Osteocyte (in vitro differentiated cells): Measurements from ENCODE around the gene IST1. TPM values are rescaled to one million over a fixed set of nuclear protein-coding genes. Genes with fewer than 3 reads are reported as not detected.

Experiments
- DNase-seq: peaks from one replicate; pipeline ENCODE4 v3.0.0; 2021; ENCODE audit warnings: mixed read lengths; ENCODE audit not compliant: unreplicated experiment; ENCODE audit errors: extremely low spot score
- H3K27ac Mint-ChIP-seq: one replicate; pipeline ENCODE4 v1.8.0; 2021; ENCODE audit warnings: mild to moderate bottlenecking, mixed read lengths; ENCODE audit not compliant: unreplicated experiment
- H3K27me3 Mint-ChIP-seq: one replicate; pipeline ENCODE4 v1.8.0; 2021; ENCODE audit warnings: mixed read lengths; ENCODE audit not compliant: unreplicated experiment
- H3K36me3 Mint-ChIP-seq: one replicate; pipeline ENCODE4 v1.8.0; 2021; ENCODE audit warnings: mixed read lengths; ENCODE audit not compliant: unreplicated experiment
- H3K4me1 Mint-ChIP-seq: one replicate; pipeline ENCODE4 v1.8.0; 2021; ENCODE audit warnings: mixed read lengths; ENCODE audit not compliant: unreplicated experiment
- H3K4me3 Mint-ChIP-seq: one replicate; pipeline ENCODE4 v1.8.0; 2021; ENCODE audit warnings: mild to moderate bottlenecking, moderate library complexity, mixed read lengths; ENCODE audit not compliant: unreplicated experiment
- H3K9me3 Mint-ChIP-seq: one replicate; pipeline ENCODE4 v1.8.0; 2021; ENCODE audit warnings: mixed read lengths; ENCODE audit not compliant: unreplicated experiment
- CTCF ChIP-seq: fragments of 200-600 bp; sonication (generic); IDR thresholded peaks from 2 replicates; pipeline ENCODE4 v1.5.0; 2021; ENCODE audit warnings: antibody characterized with exemption, mild to moderate bottlenecking, moderate library complexity
- total RNA-seq: library from RNA; stranded (reverse); gene quantifications from 2 replicates; pipeline ENCODE4 v1.2.1, GENCODE V29; 2021

Gene IST1
- total RNA-seq, 1 donor from 2014 or later, result 230 TPM

GRCh38 chr16:71867939-71868338 is 27.4 kb upstream of the IST1 start:
- no peaks in the 10 kb centered on the region for H3K27me3 Mint-ChIP-seq
- no peak overlapping the region for H3K4me3 Mint-ChIP-seq
- no peaks in the 10 kb centered on the region for H3K9me3 Mint-ChIP-seq
- TF ChIP-seq CTCF, result no peak
- DNase-seq, result no peak
- H3K4me1 Mint-ChIP-seq, result no peaks in the 10 kb centered on the region
- peaks cover 25% of the 10 kb centered on the region for H3K36me3 Mint-ChIP-seq
- no peak overlapping the region for H3K27ac Mint-ChIP-seq

- Mint-ChIP-seq H3K27ac (no peak overlapping the region), H3K27me3 (no peaks in the 10 kb centered on the region), H3K9me3 (no peaks in the 10 kb centered on the region), H3K4me3 (no peak overlapping the region), H3K36me3 (peaks cover 22% of the 10 kb centered on the region), H3K4me1 (no peaks in the 10 kb centered on the region)
- no peak for DNase-seq
- no peak for TF ChIP-seq CTCF
Measured at GRCh38 chr16:71869089-71869488, 26.2 kb upstream of the IST1 start.

- no peak overlapping the region for H3K4me3 Mint-ChIP-seq
- H3K27me3 Mint-ChIP-seq, result no peaks in the 10 kb centered on the region
- DNase-seq, result no peak
- peaks cover 18% of the 10 kb centered on the region for H3K36me3 Mint-ChIP-seq
- no peak for TF ChIP-seq CTCF
- H3K9me3 Mint-ChIP-seq, result no peaks in the 10 kb centered on the region
- no peaks in the 10 kb centered on the region for H3K4me1 Mint-ChIP-seq
- H3K27ac Mint-ChIP-seq, result no peak overlapping the region
Measured at GRCh38 chr16:71870818-71871217, 24.5 kb upstream of the IST1 start.

GRCh38 chr16:71873199-71873598 is 22.1 kb upstream of the IST1 start:
- no peak for TF ChIP-seq CTCF
- Mint-ChIP-seq H3K27me3 (no peaks in the 10 kb centered on the region), H3K27ac (no peak overlapping the region), H3K36me3 (peaks cover 18% of the 10 kb centered on the region), H3K9me3 (no peaks in the 10 kb centered on the region), H3K4me3 (no peak overlapping the region), H3K4me1 (no peaks in the 10 kb centered on the region)
- no peak for DNase-seq

- peaks cover 26% of the 10 kb centered on the region for H3K36me3 Mint-ChIP-seq
- H3K4me3 Mint-ChIP-seq, result no peak overlapping the region
- no peaks in the 10 kb centered on the region for H3K27me3 Mint-ChIP-seq
- no peaks in the 10 kb centered on the region for H3K9me3 Mint-ChIP-seq
- DNase-seq, result peak; percentile 10
- H3K4me1 Mint-ChIP-seq, result peaks cover 12% of the 10 kb centered on the region
- no peak for TF ChIP-seq CTCF
- no peak overlapping the region for H3K27ac Mint-ChIP-seq
Measured at GRCh38 chr16:71878911-71879310, 16.4 kb upstream of the IST1 start.
